Left lung (tissue), 10 donors: ENCODE results near the gene DCP2. TPM values are rescaled to one million over a fixed set of nuclear protein-coding genes. Genes with fewer than 3 reads are reported as not detected.
A peak's percentile ranks its signal among the peaks of the same experiment; 100 is the strongest.

ENCODE experiments used
- ATAC-seq: fragments of 200-7000 bp; cut with Tn5 transposase; one replicate; pipeline ENCODE4 v1.9.1; 2020; ENCODE audit warnings: moderate library complexity
- DNase-seq, 4 donors: peaks; one replicate each; pipeline ENCODE4 v3.0.0-alpha.2; 2013 to 2020
- H3K27ac ChIP-seq, 2 donors: fragments of 200-600 bp; sonication (generic) in 1 of 2; one replicate each; pipeline versions ENCODE4 v1.5.0 to v1.8.0; 2020 to 2021
- H3K27me3 ChIP-seq, 2 donors: fragments of 200-600 bp; sonication (generic) in 1 of 2; one replicate each; pipeline versions ENCODE4 v1.5.0 to v1.8.0; 2020 to 2021
- H3K36me3 ChIP-seq, 2 donors: fragments of 200-600 bp; sonication (generic) in 1 of 2; one replicate each; pipeline versions ENCODE4 v1.5.0 to v1.8.0; 2020 to 2021
- H3K4me1 ChIP-seq, 2 donors: fragments of 200-600 bp; one replicate each; pipeline ENCODE4 v1.8.0; 2021
- H3K4me3 ChIP-seq, 2 donors: fragments of 200-600 bp; sonication (generic) in 1 of 2; one replicate each; pipeline versions ENCODE4 v1.5.0 to v1.8.0; 2020 to 2021; ENCODE audit warnings: mild to moderate bottlenecking in 1 of 2
- H3K9me3 ChIP-seq, 2 donors: fragments of 200-600 bp; sonication (generic) in 1 of 2; one replicate each; pipeline versions ENCODE4 v1.5.0 to v1.8.0; 2020 to 2021
- intact Hi-C, 2 donors: fragments of 100-400 bp; cut with DNase I; formaldehyde crosslinking; loops; one replicate each; pipeline versions ENCODE4 v1.11.2 to v1.14.2; 2022
- polyA plus RNA-seq, 6 donors: library from polyadenylated mRNA; unstranded; fragments of 120-200 nt; gene quantifications; one replicate each; pipeline ENCODE4 v1.2.1, GENCODE V29; 2013; ENCODE audit not compliant: insufficient read length in 6 of 6
- total RNA-seq, 2 donors: library from RNA; stranded (reverse); fragmentation: NEBNext Ultra II Directional; extraction: Animal tissue kit (Norgen Biotek cat#: 25700); gene quantifications; one replicate each; pipeline ENCODE4 v1.2.1, GENCODE V29; 2021
- TF ChIP-seq, protein P1 (sequence below), 2 donors: fragments of 200-600 bp; sonication (generic) in 1 of 2; IDR thresholded peaks; one replicate each; pipeline versions ENCODE4 v1.5.0 to v1.8.0; 2021; ENCODE audit warnings: antibody characterized with exemption in 2 of 2
- donor health status: DM: no; HTN: yes; CAD: no.
- donor health status: DM: no; HTN: no; CAD: no.

The DCP2 gene
- total and polyA plus RNA-seq, 8 donors = 30.1 to 72.4 (median 38.0) TPM

DNA sequence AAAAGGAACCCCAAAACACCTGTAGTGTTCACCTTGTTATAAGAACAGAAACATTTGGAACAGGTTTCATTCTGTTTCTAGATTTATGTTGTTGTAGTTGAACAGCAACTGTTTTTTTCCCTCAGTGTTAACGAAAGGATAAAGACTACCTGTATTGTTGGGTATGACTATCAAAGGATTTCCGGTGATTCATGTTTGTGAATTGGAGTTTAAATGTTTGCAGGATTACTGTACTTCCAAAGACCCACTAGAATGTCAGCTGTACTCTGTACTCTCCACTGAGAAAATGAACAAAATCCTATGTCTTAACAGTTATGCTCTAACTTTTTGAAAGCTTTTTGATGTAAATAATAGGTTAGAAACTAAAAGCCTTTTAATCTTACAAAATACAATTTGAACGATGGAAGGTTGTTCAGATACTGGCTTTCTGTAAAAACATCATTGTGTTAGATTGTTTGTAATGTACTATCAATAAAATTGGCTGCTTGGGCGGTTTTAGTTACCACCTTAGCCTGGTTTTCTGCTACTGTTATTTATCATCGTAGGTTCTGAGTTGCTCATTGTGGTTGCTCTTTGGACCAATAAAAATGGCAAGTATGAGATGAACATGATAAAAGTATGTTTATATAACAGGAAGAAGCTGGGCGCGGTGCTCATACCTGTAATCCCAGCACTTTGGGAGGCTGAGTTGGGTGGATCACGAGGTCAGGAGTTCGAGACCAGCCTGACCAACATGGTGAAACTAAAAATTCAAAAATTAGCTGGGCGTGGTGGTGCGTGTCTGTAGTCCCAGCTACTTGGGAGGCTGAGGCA, 44.1 kb downstream of the DCP2 start:
- intact Hi-C loops = no loop called here
- no peak for ATAC-seq
- no peak for DNase-seq

DNA sequence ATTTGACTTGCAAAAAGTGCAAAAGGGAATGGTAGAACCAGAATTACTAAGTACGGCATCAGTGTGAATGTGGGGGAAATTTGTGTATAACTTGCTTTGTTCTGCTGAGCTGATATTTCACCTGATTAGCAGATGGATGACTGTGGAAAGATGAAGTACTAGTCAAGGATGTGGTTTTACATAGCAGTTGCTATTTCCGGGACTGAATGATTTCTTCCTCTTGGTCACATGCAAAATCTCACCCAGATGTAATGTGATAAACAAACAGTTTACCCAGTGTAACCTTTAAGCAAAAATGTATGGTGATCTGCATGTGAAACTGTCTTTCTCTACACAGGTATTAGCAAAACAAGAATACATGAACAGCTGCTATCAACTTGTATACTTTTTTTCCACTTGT, 46.1 kb downstream of the DCP2 start:
- no peak overlapping the region for H3K4me3 ChIP-seq
- no peaks in the 10 kb centered on the region for H3K27me3 ChIP-seq
- no peaks in the 10 kb centered on the region for H3K9me3 ChIP-seq
- H3K27ac ChIP-seq = no peak overlapping the region
- DNase-seq (no peak), ATAC-seq (peak; percentile 48)
- peaks cover 3 to 19% of the 10 kb centered on the region in 2 donors for H3K4me1 ChIP-seq
- intact Hi-C loops = no loop called here
- TF ChIP-seq, protein P1, sequence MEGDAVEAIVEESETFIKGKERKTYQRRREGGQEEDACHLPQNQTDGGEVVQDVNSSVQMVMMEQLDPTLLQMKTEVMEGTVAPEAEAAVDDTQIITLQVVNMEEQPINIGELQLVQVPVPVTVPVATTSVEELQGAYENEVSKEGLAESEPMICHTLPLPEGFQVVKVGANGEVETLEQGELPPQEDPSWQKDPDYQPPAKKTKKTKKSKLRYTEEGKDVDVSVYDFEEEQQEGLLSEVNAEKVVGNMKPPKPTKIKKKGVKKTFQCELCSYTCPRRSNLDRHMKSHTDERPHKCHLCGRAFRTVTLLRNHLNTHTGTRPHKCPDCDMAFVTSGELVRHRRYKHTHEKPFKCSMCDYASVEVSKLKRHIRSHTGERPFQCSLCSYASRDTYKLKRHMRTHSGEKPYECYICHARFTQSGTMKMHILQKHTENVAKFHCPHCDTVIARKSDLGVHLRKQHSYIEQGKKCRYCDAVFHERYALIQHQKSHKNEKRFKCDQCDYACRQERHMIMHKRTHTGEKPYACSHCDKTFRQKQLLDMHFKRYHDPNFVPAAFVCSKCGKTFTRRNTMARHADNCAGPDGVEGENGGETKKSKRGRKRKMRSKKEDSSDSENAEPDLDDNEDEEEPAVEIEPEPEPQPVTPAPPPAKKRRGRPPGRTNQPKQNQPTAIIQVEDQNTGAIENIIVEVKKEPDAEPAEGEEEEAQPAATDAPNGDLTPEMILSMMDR (IDR thresholded peaks at IDR 0.05) = no peak
- H3K36me3 ChIP-seq = peaks cover 0 to 62% of the 10 kb centered on the region in 2 donors

More for the DNA sequence above, 44.1 kb downstream of the DCP2 start:
- Histone ChIP-seq H3K36me3 (peaks cover 0 to 60% of the 10 kb centered on the region in 2 donors), H3K27me3 (no peaks in the 10 kb centered on the region), H3K27ac (no peak overlapping the region), H3K4me1 (peaks cover 3 to 19% of the 10 kb centered on the region in 2 donors), H3K4me3 (no peak overlapping the region), H3K9me3 (no peaks in the 10 kb centered on the region)
- TF ChIP-seq, protein P1 (IDR thresholded peaks at IDR 0.05) = no peak

DNA sequence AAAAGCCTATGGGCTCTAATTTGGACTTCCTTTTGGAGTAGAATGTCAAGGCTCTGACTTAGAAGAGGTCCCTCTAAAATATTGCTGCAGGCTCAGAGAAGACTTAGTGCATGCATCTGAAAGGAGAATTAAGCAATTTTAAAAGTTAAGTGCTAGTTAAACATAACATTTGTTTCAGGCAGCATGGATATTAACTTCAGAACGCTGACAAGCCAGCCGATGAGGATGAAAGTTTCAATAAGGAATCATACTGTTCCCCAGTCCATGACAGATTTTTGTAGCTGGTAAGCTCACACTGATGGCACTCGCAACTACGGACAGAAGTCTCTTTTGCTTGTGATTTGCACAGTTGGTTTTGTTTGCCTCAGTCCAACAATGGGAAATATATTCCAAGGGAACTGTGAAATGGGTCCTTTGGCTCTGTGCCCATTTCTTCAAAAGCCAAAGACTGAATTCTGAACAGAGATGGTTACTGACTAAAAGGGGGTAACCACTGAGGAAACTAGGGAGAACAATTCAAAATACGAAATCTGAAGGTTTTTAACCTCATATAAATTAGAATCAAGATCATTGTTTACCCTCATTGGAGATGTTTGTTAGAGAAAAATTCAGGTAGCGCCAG, 47.6 kb downstream of the DCP2 start:
- no peak overlapping the region for H3K4me3 ChIP-seq
- intact Hi-C loops = no loop called here
- peak; percentile 24 for ATAC-seq
- peaks cover 3 to 19% of the 10 kb centered on the region in 2 donors for H3K4me1 ChIP-seq
- no peak overlapping the region for H3K27ac ChIP-seq
- H3K9me3 ChIP-seq = no peaks in the 10 kb centered on the region
- peaks cover 0 to 64% of the 10 kb centered on the region in 2 donors for H3K36me3 ChIP-seq
- DNase-seq = peak in 2 of 4 donors; percentile 54 to 71
- TF ChIP-seq, protein P1 (IDR thresholded peaks at IDR 0.05) = no peak
- no peaks in the 10 kb centered on the region for H3K27me3 ChIP-seq

DNA sequence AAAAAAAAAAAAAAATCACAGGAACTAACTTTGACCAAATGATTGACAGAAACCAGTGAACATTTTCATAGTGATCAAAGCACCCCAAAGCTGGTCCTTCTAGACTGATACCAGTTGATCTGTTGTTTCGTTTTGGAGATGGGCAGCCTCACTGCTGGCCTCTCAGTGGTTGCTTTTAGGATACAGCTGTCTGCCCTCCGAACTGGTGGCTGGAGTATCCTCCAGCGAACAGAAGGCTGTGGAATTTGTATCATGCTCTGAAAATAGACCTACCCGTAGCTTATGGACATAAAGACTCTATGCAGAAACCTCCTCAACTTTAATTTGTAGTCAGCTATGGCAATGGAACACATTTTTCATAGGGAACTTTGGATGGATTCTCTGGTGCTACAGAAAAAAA, 49.0 kb downstream of the DCP2 start:
- H3K27me3 ChIP-seq = no peaks in the 10 kb centered on the region
- intact Hi-C loops = no loop called here
- ATAC-seq (no peak), DNase-seq (no peak)
- TF ChIP-seq, protein P1 (IDR thresholded peaks at IDR 0.05) = no peak
- H3K36me3 ChIP-seq = peaks cover 0 to 67% of the 10 kb centered on the region in 2 donors
- no peaks in the 10 kb centered on the region for H3K9me3 ChIP-seq
- peaks cover 3 to 19% of the 10 kb centered on the region in 2 donors for H3K4me1 ChIP-seq
- H3K4me3 ChIP-seq = no peak overlapping the region
- no peak overlapping the region for H3K27ac ChIP-seq

DNA sequence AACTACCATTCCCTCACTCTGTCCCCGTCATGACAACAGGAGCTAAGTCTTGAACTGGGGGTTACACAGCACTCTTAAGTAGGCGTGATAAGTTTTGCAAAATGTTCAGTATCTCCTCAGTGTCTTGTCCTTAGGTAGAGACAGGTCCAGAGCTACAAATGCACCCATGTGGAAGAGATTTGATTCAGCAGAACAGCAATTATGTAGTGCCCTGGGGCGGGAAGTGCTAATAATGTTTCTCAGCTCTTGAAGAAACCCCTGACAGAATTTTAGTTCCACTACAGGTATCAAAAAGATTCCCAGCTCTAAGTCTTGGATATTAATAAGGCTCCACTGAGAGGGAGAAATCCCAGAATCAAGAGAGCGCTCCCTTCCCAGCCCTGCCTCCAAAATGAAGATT, 49.6 kb downstream of the DCP2 start:
- no peak for DNase-seq
- intact Hi-C loops = no loop called here
- TF ChIP-seq, protein P1 (IDR thresholded peaks at IDR 0.05) = no peak
- Histone ChIP-seq H3K4me3 (no peak overlapping the region), H3K27ac (no peak overlapping the region), H3K27me3 (no peaks in the 10 kb centered on the region), H3K36me3 (peaks cover 0 to 65% of the 10 kb centered on the region in 2 donors), H3K9me3 (no peaks in the 10 kb centered on the region), H3K4me1 (peaks cover 3 to 19% of the 10 kb centered on the region in 2 donors)
- ATAC-seq = no peak
